HPDE6-E6E7 (cell line): ENCODE data around the gene LHPP.

Experiments
- DNase-seq: peaks from one replicate; pipeline ENCODE4 v3.0.0; 2011; ENCODE audit warnings: missing footprints; ENCODE audit errors: extremely low spot score

Gene LHPP

DNA sequence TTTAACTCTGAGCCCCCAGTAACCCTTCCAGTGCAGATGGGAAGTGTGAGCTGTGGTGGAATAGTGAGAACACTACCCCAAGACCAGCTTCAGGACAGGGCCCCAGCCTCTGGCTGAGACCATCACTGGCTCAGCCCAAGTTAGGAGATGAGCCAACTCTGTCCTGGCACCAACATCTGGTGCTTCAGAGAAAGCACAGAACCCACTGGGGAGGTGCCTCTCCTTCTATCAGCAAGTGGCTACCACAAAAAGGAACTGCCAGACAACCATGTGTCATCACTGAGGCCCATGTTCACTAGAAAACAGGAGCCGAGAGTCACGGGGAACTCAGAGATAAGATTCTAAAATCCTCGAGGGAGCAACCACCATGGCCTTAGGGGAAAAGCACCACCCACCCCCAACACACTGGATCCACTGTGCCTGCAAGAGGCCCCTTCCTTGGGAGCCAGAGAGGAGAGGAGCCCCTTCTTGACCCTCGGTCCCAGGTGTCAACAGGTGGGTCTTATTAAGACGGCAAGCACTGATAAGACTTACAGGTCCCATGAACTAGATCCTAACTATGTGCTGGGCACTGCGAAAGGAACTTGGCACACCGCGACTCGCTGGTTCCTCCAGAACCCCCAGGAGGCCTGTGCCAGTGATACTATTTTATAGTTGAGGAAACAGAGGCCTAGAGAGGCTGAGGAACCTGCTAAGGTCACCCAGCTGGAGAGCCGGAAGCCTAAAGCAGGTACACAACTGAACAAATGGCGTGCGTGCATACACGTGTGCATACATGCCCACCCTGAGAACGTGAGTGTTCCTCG, 179.9 kb downstream of the LHPP start:
- DNase-seq: no peak

DNA sequence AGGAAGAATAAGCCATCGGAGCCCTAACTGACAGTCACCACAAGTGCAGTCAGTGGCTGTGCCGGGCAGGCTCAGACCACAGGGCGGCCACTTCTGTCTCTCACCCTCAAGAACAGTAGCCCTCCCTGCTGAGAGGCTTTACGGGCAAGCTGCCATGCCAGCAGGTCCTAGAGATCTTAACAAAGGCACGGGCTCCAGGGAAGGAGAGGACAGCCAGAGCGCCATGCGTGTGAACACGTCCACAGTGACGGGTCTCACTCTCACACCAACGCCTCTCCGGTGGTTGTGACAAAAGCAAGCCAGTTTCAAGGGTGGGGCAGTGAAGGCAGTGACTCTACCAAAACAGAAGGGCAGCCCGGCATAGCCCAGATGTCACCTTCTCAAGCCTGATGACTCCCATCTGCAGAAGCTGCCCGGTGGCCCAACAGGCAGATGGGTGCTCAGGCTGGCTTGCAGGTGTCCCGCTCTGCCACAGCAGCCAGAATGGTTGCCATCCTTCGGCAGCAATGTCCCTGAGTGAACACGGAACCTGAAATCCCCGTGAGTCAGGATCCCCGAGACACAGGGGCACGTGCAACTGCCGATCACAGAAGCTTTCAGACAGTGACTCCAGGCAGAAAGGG, 180.6 kb downstream of the LHPP start:
- DNase-seq: no peak

DNA sequence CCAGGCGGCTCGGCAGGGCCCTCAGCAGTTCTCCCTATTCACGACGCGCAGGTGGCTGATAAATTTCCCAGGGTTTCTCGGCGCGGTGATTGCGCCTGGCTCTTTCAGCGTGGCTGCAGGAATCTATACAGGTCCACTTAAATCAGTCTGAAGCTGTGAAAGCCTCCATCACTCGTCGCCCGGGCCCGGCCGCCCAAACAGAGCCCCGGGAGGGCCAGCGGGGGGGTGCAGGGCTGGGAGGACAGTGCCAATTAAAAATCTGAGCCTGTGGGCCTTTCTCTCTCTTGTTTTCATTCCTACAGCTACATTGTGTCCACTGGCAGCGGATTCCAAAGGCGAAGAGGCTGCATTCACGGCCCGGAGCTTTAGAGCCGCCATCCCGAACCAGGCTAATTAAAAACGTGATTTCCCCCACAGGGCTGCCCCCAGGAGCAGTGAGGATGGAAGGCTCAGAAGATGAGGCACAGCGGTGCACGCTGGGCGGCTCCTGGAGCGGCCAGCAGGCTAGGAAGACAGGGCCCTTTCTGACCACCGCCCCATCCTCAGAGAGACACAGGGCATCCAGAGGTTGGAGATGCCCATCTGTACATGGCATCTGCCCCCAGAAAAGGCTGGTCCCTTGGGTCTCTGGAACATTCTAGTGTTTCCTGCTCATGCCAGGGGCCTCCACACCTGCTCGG, 181.8 kb downstream of the LHPP start:
- no peak for DNase-seq

DNA sequence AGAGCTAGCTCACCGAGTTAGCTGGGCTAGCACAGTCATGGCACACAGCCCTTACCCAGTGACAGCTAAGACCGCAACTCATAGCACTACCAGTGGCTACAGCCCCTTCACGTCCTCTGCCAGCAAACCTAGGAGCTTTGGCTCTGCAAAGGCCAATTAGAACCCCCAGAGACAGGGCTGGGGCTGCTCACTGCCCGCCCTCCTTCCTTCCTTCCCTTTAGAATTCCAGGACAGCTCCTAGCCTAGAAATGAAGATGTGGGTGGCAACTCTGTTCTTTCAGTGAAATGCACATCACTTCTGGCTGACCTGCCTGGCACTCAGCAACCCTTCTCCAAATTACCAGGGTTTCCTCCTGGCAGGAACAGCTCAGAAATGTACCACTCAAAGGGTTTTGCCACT, 182.6 kb downstream of the LHPP start:
- DNase-seq: no peak

DNA sequence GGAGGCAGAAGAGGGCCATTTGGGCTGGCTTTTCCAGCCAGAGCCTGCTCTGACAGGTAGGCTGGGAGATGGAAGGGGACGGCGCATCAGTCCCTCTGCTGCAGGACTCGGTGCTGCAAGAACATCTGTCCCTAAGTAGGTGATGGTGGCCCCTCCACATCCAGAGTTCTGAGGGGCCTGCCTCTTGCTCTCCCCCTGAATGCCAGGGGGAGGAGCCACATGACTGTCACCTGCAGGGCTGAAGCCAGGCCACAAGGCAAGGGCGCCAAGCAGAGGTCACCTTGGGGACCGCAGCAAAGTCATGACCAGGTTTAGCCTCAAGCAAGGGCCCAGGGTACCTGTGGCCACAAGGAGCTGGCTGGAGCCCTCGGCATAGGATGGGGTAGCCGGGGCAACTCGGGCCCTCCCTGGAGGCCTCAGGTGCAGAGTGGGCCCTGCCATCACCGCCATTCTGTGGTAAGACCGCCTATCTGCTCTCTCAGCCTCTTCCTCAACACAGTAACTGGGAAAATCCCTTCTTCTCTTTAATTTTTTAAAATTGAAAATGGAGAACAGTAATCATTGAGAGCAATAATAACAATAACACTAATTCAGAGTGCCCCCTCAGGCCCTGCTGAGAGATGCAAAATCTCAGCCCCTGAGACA, 183.3 kb downstream of the LHPP start:
- DNase-seq: no peak

DNA sequence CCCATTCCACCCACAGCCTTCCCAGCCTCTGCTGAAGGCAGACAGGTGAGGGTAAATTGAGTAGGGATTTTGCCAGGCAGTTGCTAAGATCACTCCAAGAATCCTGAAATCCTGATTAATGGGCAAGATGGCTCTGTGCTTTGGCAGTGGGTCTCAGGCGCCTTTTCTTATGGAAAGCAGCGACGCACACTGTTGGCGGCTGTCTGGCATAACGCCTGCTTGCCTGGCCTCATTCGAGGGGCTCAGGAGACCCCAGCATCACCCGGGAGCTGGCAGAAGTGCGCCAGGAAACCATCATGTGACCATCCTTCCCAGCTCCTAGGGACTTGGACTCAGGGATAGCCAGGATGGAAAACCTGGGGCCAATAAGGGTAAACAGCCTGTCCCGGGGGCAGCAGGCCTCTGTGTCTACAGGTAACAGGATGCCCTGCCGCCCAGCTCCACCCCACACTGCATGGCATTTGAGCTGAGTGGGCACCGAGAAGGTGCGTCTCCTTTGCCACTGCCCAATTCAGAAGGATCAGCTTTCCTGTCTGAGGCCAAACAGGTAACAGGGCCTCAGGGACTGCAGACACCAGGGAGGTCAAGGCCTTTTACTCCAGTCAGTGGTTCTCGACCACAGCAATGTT, 184.0 kb downstream of the LHPP start:
- no peak for DNase-seq

DNA sequence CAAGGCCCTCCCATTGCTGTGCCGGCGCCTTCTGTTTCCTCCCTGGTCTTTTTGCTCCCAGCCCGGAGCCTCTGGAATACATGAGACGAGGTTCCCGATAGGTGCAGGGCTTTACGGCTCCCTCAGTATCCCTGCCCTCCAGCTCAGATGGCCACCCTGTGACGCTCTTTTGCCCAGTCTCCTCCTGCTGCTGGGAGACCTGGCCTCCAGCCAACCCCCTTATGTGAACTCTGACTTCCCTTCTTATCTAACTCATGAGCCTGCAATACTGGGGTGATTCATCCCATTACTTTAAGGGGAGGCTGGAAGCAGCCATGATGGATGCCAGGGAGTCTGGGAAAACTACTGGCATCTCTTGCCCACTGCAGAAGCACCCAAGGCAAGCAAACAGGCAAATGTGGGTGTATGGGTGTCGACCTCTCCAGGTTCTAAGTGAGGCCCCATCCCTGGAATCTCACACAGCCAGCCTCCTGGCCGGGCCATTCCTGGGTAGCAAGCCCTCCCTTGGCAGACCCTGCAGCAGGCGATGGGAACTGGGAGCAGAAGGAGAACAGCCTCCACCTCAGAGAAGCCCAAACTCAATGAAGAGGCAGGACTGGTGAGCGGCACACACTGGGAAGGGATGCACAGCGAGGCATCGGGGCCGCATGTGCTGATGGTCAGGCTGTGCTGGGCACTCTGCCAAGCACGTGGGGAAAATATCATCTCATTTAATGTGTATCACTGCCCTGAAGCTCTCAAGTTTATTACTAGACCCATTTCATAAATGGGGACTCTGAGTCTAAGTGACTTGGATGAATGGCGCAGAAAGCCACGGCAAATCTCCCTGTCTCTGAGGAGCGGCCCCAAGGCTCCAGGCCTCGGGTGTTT, 185.1 kb downstream of the LHPP start:
- no peak for DNase-seq

DNA sequence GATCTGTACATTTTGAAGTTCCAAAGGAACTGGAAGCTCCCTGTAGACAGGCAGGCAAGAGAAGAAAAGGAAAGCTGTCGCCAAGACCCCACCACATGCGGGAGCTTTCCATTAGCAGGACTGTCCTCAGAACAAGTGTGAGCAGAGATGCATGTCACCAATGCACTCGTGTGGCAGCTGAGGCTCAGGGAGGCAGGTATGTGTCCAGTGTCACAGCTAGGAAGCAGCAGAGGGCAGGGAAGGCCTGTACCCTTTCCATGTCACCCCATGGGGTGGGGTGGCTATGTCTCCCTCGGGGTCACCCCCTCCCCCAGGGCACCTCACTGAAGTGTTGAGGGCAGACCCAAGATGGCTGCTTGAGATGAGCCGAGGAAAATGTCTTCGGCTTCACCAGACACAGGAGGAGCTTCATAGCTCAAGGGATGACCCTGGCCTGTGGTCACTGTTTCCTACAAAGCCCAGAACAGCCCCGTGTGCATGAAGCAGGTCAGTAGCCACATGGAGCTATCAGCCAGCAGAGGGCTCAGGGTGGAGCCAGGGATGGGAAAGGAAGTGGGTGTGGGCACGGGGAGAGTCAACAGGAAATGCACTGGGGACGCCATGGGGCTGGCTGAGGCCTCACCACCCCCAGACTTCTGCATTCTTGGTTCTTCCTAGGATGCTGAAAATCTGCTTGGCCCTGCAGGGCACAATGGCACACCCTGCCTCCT, 186.0 kb downstream of the LHPP start:
- no peak for DNase-seq

DNA sequence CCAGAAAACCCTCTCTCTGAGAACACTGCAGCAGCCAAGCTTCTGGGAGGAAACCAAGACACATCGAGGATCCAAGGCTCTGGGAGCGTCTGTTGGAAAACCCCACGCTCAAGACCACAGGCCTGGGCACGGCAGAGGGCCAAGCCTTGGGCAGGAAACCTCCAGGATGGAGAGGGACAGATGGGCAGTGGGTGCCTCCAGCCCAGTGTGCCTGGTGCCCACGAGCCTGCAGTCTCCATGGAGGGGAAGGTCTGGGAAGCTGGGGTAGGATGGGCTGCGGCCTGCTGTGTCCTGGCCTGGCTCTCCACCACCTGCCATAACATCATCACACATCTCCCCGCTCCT, 186.5 kb downstream of the LHPP start:
- DNase-seq: no peak

DNA sequence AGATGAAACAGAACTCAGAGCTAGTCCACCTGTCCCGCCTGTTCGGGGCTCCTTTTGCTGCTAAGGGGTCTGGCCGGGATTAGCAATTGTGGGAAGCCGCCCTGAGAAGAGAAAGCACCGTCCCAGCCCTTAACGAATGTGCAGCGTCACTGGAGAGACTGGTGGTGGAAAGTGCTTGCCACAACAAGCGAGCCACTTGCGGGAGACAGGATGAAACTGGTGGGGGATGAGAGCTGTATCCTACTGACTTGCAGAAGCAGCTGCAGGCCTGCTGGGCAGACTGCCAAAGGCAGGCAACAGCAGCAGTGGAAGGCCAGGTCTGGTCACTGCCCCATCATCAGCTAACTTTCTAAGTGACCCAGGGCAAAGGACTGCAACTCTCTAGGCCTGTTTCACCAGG, 187.1 kb downstream of the LHPP start:
- DNase-seq: peak; percentile 79

DNA sequence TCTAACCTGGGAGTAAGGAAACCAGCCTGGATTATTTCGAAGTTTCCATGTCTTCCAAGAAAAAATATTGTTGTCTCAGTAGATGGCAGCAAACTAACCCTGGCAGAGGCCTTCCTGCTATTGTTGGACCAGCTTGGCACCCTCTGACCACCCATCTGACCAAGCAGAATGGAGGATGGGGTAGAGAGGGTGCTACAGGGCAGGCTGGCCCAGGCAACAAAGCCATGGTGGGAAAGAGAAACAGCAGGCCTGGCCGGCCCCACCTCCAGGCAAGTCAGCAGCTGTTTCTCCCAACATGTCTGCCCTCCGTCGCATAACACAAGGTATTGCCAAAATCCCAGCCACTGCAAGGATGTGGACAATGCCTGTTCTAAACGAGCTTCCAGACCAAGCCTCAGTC, 187.6 kb downstream of the LHPP start:
- no peak for DNase-seq

DNA sequence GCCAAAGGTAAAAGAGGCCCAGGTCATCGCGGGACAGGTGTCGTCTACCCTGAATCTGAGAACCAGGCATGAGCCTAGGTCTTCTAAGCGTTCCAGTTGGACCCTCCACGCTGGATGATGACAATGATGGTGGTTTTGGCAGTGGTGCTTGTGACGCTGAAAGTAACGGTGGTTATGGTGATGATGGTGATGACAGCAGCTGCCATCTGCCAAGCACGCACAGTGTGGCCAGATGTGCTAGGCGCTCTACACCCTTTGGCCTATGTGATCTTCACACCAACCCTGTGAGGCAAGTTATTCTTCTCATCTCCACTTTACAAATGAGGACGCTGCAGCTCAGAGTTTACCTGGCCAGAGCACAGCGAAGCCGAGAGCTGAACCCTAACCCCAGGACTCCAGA, 188.6 kb downstream of the LHPP start:
- no peak for DNase-seq

DNA sequence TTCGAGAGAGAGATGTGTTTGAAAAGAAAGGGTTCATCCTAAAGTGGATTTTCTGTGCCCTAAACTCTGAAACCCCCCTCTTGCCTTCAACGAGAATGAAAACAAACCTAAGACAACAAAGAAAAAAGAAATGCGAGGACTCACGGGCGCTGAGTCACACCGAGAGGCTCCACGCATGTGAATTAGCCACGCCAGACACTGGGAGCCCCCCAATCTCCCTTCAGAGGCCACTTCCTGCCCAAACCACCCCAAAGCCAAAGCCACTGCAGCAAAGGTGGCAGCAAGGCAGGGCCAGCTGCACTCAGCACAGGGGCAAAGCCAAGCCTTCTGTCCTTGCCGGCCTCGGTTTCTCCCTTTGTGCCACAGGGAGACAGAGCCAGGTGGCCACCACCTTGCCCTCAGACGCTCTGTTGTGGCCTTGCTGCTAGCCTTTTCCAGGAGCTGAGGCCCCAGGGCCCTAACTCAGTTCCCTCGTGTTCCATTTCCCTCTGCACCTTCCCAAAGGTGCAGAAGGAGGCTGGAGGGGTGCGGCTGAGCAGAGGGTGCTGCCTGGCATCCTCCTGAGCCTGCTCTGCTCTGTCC, 189.3 kb downstream of the LHPP start:
- DNase-seq: no peak

DNA sequence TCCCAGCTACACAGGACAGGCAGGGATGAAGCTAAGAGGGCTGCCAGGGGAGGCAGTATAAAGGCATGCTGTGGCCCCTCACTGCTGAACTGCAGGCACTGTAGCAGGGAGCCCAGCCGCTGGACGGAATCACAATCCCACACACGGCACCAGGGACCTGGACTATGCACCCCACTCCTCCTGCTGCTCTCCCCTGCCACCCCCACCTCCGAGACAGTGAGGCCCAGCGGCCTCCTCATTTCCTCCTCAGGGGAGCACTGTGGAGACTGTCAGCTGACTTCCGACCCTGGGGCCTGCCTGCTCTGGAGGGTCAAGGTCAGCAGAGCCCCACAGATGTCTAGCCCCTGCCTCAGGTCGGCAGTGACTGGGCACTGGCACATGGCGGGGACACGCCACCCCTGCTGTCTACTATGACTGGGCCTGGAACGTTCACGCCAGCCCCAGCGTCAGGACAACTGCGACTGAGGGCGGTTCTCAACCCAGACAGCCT, 189.8 kb downstream of the LHPP start:
- DNase-seq: no peak

DNA sequence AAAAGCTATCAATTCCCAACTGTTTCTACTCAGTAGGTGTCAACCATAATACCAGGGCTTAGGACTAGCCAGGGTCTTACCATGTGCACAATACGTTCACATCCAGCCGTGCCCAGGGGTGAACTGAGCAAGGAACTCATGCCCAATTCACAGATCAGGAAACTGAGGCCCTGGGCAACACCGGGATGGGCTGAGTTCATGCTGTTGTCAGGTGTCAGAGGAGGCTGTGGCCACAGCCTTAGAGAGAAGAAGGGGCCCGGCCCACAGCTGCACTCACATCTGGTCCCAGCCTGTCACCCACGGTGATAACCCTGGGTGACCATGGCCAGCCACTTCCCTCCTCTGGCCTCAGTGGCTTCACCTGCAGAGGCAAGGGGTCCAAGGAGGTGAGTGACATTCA, 190.6 kb downstream of the LHPP start:
- DNase-seq: no peak

DNA sequence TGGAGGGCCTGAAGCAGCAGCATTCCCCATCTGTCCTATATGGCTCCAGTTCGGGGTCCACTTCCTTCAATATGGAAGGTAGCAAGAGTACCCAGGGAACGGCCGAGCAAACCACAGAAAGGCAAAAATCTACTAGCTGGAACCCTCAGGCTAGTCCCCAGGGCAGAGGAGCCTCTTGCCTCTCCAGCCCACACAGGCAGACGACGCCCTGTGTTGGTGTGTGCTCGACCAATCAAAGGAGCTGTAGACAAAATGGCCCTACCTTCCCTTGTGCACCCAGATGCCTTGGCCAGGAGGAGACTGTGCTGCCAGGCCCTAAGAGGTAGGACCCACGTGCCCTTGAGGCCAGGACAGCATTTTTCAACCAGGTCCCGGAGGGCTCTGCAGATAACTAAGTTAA, 191.1 kb downstream of the LHPP start:
- DNase-seq: no peak

DNA sequence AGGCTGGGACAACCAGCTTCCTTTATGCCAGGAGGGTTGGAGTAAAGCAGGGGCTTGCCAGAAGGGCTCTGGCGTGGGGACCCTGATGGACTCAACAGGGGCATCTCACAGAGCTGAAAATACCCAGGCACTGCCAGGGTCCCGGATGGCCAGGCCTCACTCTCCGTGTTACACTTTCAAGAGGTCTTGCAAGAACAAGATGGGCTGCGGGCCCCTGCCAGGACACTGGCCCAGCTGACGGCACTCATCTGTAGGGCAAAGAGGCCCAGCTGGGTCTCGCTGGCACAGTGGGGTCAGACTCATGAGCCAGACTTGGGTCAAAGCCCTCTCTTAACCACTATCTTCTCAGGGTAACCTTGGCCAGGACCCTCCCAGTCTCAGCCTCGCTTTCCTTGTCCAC, 191.7 kb downstream of the LHPP start:
- no peak for DNase-seq

DNA sequence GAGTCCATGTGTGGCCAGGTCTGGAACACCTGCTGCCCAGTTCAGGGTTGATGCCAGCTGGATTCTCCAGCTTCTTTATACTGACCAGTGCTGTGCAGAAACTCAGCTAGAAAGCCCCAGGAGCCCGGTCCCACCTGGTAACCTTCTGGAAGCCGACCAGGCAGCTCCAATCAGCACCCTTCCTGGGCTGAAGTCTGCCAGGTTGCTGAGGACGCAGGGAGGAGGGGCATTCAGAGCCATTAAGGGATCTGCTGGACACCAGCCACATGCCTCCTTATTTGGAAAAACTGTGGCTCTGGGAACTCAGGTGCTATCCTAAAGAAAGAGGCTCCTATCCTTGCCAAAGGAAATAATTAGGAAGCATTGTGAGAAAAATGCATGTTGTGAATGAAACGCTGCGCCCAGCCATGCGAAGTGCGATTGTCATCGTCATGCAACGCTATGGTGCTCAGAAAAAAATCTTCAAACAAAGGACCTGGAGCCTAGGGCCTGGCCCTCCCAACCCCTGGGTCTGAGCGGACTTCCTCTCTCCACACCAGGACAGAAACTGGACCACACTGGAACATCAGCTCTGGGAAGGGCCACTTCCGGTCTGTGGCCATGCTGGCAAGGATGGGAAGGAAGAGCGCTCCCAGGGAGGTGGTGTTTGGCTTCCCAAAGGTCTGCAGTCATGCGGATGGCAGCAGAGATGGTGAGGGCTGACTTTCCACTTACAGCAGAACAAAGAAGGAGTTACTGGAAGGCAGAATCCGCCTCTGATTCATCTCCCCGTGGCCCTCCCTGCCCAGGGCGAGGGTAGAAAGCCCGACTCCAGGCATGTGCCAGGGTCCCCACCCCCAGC, 192.4 kb downstream of the LHPP start:
- DNase-seq: peak; percentile 58

DNA sequence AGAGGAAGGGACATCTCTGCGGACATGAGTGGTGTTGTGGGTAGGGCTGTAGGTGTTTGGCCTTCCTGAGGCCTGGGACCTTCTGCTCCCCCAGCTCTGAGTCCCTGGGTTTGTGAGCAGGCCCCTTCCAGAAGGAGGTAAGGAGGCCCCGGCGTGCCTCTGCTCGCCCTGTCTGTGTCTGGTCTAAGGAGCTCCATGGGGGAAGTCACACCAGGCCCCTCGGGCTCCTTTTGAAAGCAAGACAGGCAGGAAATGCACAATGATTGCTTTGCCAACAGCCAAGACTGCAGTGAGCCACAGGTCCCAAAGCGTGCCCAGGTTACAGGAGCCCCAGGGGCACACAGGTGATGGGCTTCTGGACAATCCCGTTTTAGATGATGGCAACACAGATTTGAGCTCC, 193.1 kb downstream of the LHPP start:
- DNase-seq: peak; percentile 73
